AG04449 (cell line): ENCODE results near the gene SPIN1.

ENCODE experiments used
- CTCF ChIA-PET: fragments of 350-600 bp; formaldehyde crosslinking; extraction: SDS; loops from one replicate; lab custom pipeline; 2021; ENCODE audit warnings: antibody characterized with exemption; lab: Yijun Ruan, JAX
- POLR2A ChIA-PET: fragments of 400-600, 350-600 bp; formaldehyde crosslinking; extraction: SDS; loops from one replicate; lab custom pipeline; 2020; ENCODE audit warnings: antibody characterized with exemption, inconsistent platforms; lab: Yijun Ruan, JAX
- DNase-seq: peaks from one replicate; pipeline ENCODE4 v3.0.0-alpha.2; 2010; ENCODE audit warnings: low read depth, low spot score
- H3K4me3 ChIP-seq: 2 replicates; pipeline ENCODE4 v1.5.1; 2011; ENCODE audit warnings: low read depth, mild to moderate bottlenecking, control low read depth, low read length
- CTCF ChIP-seq: IDR thresholded peaks from one replicate; pipeline ENCODE4 v1.5.1; 2011; ENCODE audit warnings: mild to moderate bottlenecking, moderate library complexity, low read length, control low read depth, inconsistent platforms; ENCODE audit not compliant: insufficient read depth; ENCODE audit errors: missing control alignments

The SPIN1 gene

GRCh38 chr9:88358723-88359122, 29.5 kb upstream of the SPIN1 start:
- ChIA-PET CTCF (no interaction called here), POLR2A (no interaction called here)
- no peak for TF ChIP-seq CTCF
- H3K4me3 ChIP-seq = no peak overlapping the region
- DNase-seq = no peak

DNA sequence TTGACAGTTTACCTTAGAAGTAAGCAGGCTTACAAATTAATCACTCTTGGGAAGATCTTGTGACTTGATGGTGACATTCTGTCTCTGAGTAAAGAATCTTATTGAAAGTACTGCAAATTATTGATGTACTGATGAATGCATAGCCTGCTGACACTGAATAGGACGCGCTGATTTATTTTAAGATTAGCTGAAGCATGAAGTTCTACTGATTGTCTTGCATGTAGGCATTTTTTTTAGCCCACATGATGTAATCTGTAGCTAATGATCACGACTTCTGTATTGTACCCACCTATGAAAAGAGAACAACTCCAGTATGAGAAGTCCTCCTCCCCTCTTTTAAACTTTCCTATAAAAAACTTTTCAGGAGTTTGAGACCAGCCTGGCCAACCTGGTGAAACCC, 28.3 kb upstream of the SPIN1 start:
- ChIA-PET POLR2A (interaction anchor here (0.6 kb wide), 1 partner anchor 88 kb away, joined by 4 read pairs; no protein-coding TSS in a partner anchor), CTCF (no interaction called here)
- H3K4me3 ChIP-seq = no peak overlapping the region
- no peak for DNase-seq
- no peak for TF ChIP-seq CTCF

GRCh38 chr9:88362681-88363080, 25.6 kb upstream of the SPIN1 start:
- no peak for DNase-seq
- TF ChIP-seq CTCF = no peak
- ChIA-PET POLR2A (no interaction called here), CTCF (no interaction called here)
- H3K4me3 ChIP-seq = no peak overlapping the region

- CTCF ChIA-PET = no interaction called here
- no peak for DNase-seq
- H3K4me3 ChIP-seq = no peak overlapping the region
- POLR2A ChIA-PET = no interaction called here
- TF ChIP-seq CTCF = no peak
These were observed 24.6 kb upstream of the SPIN1 start for GRCh38 chr9:88363661-88364060.

DNA sequence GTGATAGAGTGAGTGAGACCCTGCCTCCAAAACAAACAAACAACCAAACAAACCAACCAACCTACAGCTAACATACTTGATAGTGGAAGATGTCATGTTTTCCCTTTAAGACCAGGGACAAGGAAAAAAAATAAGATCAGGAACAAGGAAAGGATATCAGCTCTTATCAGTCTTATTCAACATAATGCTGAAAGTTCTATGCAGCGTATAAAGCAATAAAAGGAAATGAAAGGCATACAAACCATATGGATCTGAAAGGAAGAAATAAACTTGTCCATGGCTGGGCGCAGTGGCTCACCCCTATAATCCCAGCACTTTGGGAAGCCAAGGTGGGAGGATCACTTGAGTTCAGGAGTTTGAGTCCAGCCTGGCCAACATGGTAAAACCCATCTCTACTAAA, 23.5 kb upstream of the SPIN1 start:
- CTCF ChIA-PET = no interaction called here
- no peak for DNase-seq
- POLR2A ChIA-PET = no interaction called here
- no peak for TF ChIP-seq CTCF
- H3K4me3 ChIP-seq = no peak overlapping the region

GRCh38 chr9:88370346-88370745, 17.9 kb upstream of the SPIN1 start:
- ChIA-PET POLR2A (no interaction called here), CTCF (no interaction called here)
- DNase-seq = no peak
- no peak for TF ChIP-seq CTCF
- no peak overlapping the region for H3K4me3 ChIP-seq
